GM06990 (cell line): ENCODE results near the gene FMR1NB.

ENCODE experiments used
- DNase-seq: peaks from one replicate; pipeline ENCODE4 v3.0.0-alpha.2; 2011; ENCODE audit not compliant: insufficient read length; ENCODE audit errors: extremely low read depth
- H3K27me3 ChIP-seq: replicated peaks from 2 replicates; pipeline ENCODE4 v1.6.0; 2011; ENCODE audit warnings: low read length; ENCODE audit not compliant: control insufficient read depth, insufficient read depth
- H3K36me3 ChIP-seq: 2 replicates; pipeline ENCODE4 v1.5.1; 2011; ENCODE audit warnings: low read length; ENCODE audit not compliant: control insufficient read depth, insufficient read depth
- H3K4me3 ChIP-seq: replicated peaks from 2 replicates; pipeline ENCODE4 v1.5.1; 2011; ENCODE audit warnings: low read depth, mild to moderate bottlenecking, control low read depth, low read length
- CTCF ChIP-seq: IDR thresholded peaks from 2 replicates; pipeline ENCODE4 v1.5.1; 2011; ENCODE audit warnings: low read length, control low read depth, mild to moderate bottlenecking, inconsistent platforms; ENCODE audit not compliant: insufficient read depth, poor library complexity, severe bottlenecking

Gene FMR1NB

GRCh38 chrX:148047200-148047599 lies 66.1 kb downstream of the FMR1NB start:
- Histone ChIP-seq H3K4me3 (no peak overlapping the region), H3K27me3 (no peaks in the 10 kb centered on the region), H3K36me3 (no peaks in the 10 kb centered on the region)
- DNase-seq: no peak
- TF ChIP-seq CTCF: no peak

GRCh38 chrX:148049441-148049840 lies 68.3 kb downstream of the FMR1NB start:
- no peaks in the 10 kb centered on the region for H3K36me3 ChIP-seq
- peak; percentile 52 for TF ChIP-seq CTCF
- no peak overlapping the region for H3K4me3 ChIP-seq
- H3K27me3 ChIP-seq: no peaks in the 10 kb centered on the region
- DNase-seq: peak; percentile 9

- no peak for TF ChIP-seq CTCF
- no peak for DNase-seq
These were observed 70.8 kb downstream of the FMR1NB start for GRCh38 chrX:148051973-148052372.

GRCh38 chrX:148067285-148067684 lies 86.1 kb downstream of the FMR1NB start:
- DNase-seq: no peak
- no peak for TF ChIP-seq CTCF
- no peak overlapping the region for H3K4me3 ChIP-seq
- H3K27me3 ChIP-seq: no peaks in the 10 kb centered on the region
- no peaks in the 10 kb centered on the region for H3K36me3 ChIP-seq

More at GRCh38 chrX:148051973-148052372, 70.8 kb downstream of the FMR1NB start:
- no peak overlapping the region for H3K4me3 ChIP-seq
- no peaks in the 10 kb centered on the region for H3K36me3 ChIP-seq
- no peaks in the 10 kb centered on the region for H3K27me3 ChIP-seq

- TF ChIP-seq CTCF: no peak
- Histone ChIP-seq H3K4me3 (no peak overlapping the region), H3K27me3 (no peaks in the 10 kb centered on the region), H3K36me3 (no peaks in the 10 kb centered on the region)
- DNase-seq: no peak
These were observed 88.8 kb downstream of the FMR1NB start for GRCh38 chrX:148069759-148070503.
